T47D (cell line): Measurements from ENCODE around the gene HAUS5.

ENCODE experiments used
- DNase-seq, 2 experiments: peaks; one replicate each; pipeline versions ENCODE4 v3.0.0 to v3.0.0-alpha.2; 2011 to 2012; ENCODE audit warnings: low read depth in 1 of 2, low spot score in 1 of 2
- JUND ChIP-seq: IDR thresholded peaks from 2 replicates; pipeline ENCODE4 v1.6.1; 2012; ENCODE audit warnings: low read depth
- in situ Hi-C: cut with HindIII; loops from 2 replicates; pipeline ENCODE4 v1.10.0; 2016; ENCODE audit warnings: low sequenced_read_pairs, low pct_unique_long_range_greater_than_20kb

HAUS5 gene

GRCh38 chr19:35655600-35655999 lies 43.1 kb downstream of the HAUS5 start:
- TF ChIP-seq JUND = no peak
- DNase-seq = no peak
- in situ Hi-C loops = no loop called here

DNA sequence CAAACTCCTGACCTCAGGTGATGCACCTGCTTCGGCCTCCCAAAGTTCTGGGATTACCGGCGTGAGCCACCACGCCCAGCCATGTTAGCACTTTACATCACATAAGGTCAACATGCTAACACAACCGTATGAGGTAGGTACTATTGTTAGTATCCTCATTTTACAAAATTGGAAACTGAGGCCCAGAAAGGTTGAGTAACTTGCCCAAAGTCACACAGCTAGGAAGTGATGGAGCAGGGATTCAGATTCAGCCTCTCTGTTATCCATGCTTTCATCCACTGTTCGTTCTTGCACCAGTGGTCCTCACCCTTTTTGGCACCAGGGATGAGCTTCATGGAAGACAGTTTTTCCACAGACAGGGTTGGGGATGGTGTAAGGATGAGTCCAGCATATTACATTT lies 44.2 kb downstream of the HAUS5 start:
- no peak for TF ChIP-seq JUND
- in situ Hi-C loops = no loop called here
- DNase-seq = no peak

DNA sequence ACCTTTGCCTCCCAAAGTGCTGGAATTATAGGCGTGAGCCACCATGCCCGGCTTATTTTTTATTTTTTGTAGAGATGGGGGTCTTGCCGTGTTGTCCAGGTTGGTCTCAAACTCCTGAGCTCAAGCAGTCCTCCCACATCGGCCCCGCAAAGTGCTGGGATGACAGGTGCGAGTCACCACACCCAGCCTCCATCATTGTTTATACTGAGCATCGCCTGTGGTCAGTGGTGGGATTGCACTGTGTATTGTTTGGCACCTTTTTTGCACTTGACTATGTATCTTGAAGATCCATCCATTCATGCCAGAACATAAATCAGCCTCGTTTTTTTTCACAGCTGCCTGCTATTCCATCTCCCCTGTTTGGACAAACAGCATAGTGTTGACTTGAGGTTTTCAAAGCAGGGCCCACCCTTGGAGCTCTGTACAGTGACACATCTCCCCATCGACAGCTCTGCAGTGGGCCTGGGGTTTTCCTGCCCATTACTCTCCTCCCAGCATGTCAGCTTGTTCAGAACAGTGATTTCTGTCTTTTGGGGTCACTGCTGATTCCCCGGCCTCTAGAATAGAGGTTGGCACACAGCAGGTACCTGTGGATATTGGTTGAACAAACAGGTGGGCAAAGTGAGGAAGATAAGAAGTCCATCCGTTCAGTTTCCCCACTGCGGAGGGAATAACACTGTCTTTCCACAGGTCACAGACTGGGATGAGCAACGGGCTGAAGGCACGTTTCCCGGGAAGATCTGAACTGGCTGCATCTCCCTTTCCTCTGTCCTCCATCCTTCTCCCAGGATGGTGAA lies 45.6 kb downstream of the HAUS5 start:
- in situ Hi-C loops = no loop called here
- no peak for TF ChIP-seq JUND
- no peak for DNase-seq

DNA sequence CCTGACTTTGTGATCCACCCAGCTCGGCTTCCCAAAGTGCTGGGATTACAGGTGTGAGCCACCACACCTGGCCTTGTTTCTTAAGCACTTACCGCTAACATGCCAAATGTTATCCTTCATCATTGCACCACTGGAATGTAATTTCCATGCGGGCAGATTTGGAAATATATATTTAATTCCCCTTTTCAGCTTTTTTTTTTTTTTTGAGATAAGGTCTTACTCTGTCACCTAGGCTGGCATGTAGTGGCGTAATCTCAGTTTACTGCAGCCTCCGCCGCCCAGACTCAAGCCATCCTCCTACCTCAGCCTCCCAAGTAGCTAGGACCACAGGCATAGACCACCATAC lies 49.4 kb downstream of the HAUS5 start:
- no peak for TF ChIP-seq JUND
- in situ Hi-C loops = no loop called here
- no peak for DNase-seq

- no peak for TF ChIP-seq JUND
- in situ Hi-C loops = no loop called here
- DNase-seq = no peak
Observed at GRCh38 chr19:35663981-35664380, 51.4 kb downstream of the HAUS5 start.

- TF ChIP-seq JUND = no peak
- in situ Hi-C loops = no loop called here
- no peak for DNase-seq
Observed at GRCh38 chr19:35665157-35665556, 52.6 kb downstream of the HAUS5 start.

GRCh38 chr19:35665604-35666003 lies 53.1 kb downstream of the HAUS5 start:
- DNase-seq = no peak
- in situ Hi-C loops = no loop called here
- no peak for TF ChIP-seq JUND

- no peak for TF ChIP-seq JUND
- DNase-seq = peak; percentile 21 to 78
- in situ Hi-C loops = no loop called here
Observed at GRCh38 chr19:35666251-35666913, 53.8 kb downstream of the HAUS5 start, which contains the start of gene UPK1A. TSS of gene UPK1A (plus strand) at chr19:35666517. CDS start at chr19:35666813, 296 bp downstream.

DNA sequence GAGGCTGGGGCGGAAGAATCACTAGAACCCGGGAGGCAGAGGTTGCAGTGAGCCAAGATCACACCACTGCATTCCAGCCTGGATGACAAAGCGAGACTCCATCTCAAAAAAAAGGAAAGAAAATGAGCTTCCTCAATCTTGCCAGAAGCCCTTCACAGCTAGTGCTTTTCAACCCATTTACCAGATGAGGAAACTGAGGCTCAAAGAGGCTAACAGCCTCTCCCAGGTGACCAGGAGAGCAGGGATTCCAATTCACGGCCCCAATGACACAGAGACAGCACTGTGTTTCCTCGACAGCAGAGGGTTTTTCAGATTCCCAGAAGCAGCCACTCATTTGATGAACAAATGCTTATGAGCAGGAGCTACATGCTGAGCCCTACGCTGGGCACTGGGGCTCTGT lies 57.0 kb downstream of the HAUS5 start:
- TF ChIP-seq JUND = no peak
- in situ Hi-C loops = no loop called here
- no peak for DNase-seq

GRCh38 chr19:35669974-35670373 lies 57.4 kb downstream of the HAUS5 start:
- DNase-seq = no peak
- no peak for TF ChIP-seq JUND
- in situ Hi-C loops = no loop called here

DNA sequence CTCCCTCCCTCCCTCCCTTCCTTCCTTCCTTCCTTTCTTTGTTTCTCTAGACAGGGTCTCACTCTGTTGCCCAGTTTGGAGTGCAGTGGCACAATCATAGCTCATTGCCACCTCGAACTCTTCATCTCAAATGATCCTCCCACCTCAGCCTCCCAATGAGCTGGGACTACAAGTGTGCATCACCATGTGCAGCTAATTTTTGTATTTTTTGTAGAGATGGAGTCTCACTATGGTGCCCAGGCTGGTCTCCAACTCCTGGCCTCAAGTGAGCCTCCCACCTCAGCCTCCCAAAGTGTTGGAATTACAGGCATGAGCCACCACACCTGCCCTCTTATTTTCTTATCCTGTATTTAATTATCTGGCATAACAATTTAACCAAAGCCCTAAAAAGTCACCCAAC lies 58.2 kb downstream of the HAUS5 start:
- in situ Hi-C loops = no loop called here
- TF ChIP-seq JUND = no peak
- no peak for DNase-seq

DNA sequence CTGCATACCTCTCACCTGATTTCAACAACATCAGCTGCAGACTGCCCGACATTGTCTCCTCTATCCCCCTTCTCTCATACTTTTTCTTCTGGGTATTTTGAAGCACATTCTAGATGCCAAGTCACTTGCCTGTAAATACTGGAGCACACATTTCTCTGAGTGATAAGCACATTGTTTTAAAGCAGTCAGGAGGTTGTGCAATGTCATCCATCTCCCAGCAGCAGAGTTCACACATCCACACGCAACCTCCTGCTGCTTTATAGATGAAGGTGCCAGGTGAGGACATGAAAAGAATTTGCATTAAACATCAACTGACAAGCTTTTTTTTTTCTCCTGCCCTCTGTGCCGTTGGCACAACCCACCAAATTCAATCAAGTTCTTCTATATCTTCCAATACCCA lies 59.3 kb downstream of the HAUS5 start:
- DNase-seq = no peak
- in situ Hi-C loops = no loop called here

DNA sequence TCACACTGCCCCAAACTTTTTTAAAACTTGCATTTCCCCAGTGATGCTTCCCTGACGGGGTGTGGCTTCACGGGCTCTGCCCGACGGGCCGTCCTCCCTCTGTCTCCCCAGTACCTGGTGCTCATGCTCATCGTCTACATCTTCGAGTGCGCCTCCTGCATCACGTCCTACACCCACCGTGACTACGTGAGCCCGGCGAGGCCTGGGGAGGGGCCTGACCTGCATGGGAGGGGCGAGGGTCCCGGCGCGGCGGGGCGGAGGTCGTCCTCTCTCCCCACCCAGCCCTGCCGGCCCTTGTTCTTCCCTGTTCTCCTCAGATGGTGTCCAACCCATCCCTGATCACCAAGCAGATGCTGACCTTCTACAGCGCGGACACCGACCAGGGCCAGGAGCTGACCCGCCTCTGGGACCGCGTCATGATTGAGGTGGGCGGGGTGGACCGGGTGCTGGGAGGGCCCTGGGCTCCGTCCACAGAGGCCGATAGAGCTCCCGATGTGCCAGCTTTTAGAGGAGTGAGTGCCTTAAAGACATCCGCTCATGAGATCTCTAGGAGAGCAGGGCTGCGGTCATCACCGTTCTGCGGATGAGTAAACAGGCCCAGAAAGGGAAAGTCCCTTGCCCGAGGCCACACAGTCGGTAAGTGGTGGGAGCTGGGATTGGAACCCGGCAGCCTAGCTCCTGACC lies 60.7 kb downstream of the HAUS5 start:
- in situ Hi-C loops = no loop called here
- DNase-seq = peak; percentile 54 to 66
- TF ChIP-seq JUND = no peak

More for the DNA sequence above, 59.3 kb downstream of the HAUS5 start:
- TF ChIP-seq JUND = no peak
